GM23338 (cell line): ENCODE data around the gene OR6P1.

Source experiments
- EZH2 ChIP-seq: fragments of 200-600 bp; sonication (generic); IDR thresholded peaks from one replicate; pipeline ENCODE4 v1.8.0; 2017; ENCODE audit warnings: antibody characterized with exemption, mild to moderate bottlenecking, low read depth; ENCODE audit not compliant: unreplicated experiment
- POLR2AphosphoS5 ChIP-seq: IDR thresholded peaks from 2 replicates; pipeline ENCODE4 v1.6.1; 2016; ENCODE audit warnings: antibody characterized with exemption, low read depth
- TF ChIP-seq, protein P1 (sequence below): IDR thresholded peaks from one replicate; pipeline ENCODE4 v1.6.1; 2018; ENCODE audit warnings: antibody characterized with exemption; ENCODE audit not compliant: unreplicated experiment
- TF ChIP-seq, protein P2 (sequence below), 2 experiments: fragments of 200-600 bp in 1 of 2; sonication (generic) in 1 of 2; conservative IDR thresholded peaks; 2 replicates each; pipeline versions ENCODE4 v1.5.1 to v1.6.1; 2016 to 2017; ENCODE audit warnings: antibody characterized with exemption in 2 of 2, low read depth in 2 of 2, mild to moderate bottlenecking in 2 of 2, moderate library complexity in 1 of 2

DNA sequence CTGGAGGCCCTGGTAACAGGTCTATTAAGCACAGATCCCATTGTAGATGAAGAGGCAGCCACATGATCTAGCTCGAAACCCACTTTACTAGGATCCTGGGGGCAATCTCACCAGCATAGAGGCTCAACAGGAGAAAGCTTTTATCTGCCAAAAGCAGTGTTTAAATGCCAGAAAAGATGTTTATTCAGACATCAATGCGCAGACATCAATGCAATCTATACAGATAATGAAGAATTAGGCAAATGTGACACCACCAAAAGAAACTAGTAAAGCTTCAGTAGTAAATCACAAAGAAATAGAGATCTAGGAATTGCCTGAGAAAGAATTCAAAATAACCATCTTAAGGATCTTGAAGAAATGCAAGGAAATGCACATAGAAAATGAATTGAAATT, 48.7 kb downstream of the OR6P1 start:
- no peak for TF ChIP-seq EZH2
- TF ChIP-seq, protein P1, sequence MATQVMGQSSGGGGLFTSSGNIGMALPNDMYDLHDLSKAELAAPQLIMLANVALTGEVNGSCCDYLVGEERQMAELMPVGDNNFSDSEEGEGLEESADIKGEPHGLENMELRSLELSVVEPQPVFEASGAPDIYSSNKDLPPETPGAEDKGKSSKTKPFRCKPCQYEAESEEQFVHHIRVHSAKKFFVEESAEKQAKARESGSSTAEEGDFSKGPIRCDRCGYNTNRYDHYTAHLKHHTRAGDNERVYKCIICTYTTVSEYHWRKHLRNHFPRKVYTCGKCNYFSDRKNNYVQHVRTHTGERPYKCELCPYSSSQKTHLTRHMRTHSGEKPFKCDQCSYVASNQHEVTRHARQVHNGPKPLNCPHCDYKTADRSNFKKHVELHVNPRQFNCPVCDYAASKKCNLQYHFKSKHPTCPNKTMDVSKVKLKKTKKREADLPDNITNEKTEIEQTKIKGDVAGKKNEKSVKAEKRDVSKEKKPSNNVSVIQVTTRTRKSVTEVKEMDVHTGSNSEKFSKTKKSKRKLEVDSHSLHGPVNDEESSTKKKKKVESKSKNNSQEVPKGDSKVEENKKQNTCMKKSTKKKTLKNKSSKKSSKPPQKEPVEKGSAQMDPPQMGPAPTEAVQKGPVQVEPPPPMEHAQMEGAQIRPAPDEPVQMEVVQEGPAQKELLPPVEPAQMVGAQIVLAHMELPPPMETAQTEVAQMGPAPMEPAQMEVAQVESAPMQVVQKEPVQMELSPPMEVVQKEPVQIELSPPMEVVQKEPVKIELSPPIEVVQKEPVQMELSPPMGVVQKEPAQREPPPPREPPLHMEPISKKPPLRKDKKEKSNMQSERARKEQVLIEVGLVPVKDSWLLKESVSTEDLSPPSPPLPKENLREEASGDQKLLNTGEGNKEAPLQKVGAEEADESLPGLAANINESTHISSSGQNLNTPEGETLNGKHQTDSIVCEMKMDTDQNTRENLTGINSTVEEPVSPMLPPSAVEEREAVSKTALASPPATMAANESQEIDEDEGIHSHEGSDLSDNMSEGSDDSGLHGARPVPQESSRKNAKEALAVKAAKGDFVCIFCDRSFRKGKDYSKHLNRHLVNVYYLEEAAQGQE = no peak
- TF ChIP-seq POLR2AphosphoS5 = no peak
- TF ChIP-seq, protein P2, sequence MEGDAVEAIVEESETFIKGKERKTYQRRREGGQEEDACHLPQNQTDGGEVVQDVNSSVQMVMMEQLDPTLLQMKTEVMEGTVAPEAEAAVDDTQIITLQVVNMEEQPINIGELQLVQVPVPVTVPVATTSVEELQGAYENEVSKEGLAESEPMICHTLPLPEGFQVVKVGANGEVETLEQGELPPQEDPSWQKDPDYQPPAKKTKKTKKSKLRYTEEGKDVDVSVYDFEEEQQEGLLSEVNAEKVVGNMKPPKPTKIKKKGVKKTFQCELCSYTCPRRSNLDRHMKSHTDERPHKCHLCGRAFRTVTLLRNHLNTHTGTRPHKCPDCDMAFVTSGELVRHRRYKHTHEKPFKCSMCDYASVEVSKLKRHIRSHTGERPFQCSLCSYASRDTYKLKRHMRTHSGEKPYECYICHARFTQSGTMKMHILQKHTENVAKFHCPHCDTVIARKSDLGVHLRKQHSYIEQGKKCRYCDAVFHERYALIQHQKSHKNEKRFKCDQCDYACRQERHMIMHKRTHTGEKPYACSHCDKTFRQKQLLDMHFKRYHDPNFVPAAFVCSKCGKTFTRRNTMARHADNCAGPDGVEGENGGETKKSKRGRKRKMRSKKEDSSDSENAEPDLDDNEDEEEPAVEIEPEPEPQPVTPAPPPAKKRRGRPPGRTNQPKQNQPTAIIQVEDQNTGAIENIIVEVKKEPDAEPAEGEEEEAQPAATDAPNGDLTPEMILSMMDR (conservative IDR thresholded peaks at IDR 0.05; ENCODE audit: low read depth in 2 of 2) = no peak
